GM21528 (cell line): Measurements from ENCODE around the gene MRPL55.

ENCODE experiments used
- ATAC-seq: cut with Tn5 transposase; IDR thresholded peaks from one replicate; pipeline ENCODE4 v1.9.1; 2021; ENCODE audit warnings: mild to moderate bottlenecking, moderate library complexity; ENCODE audit not compliant: unreplicated experiment, low FRiP score

MRPL55 gene

GRCh38 chr1:228073857-228074545 lies 35.1 kb downstream of the MRPL55 start:
- ATAC-seq = no peak

DNA sequence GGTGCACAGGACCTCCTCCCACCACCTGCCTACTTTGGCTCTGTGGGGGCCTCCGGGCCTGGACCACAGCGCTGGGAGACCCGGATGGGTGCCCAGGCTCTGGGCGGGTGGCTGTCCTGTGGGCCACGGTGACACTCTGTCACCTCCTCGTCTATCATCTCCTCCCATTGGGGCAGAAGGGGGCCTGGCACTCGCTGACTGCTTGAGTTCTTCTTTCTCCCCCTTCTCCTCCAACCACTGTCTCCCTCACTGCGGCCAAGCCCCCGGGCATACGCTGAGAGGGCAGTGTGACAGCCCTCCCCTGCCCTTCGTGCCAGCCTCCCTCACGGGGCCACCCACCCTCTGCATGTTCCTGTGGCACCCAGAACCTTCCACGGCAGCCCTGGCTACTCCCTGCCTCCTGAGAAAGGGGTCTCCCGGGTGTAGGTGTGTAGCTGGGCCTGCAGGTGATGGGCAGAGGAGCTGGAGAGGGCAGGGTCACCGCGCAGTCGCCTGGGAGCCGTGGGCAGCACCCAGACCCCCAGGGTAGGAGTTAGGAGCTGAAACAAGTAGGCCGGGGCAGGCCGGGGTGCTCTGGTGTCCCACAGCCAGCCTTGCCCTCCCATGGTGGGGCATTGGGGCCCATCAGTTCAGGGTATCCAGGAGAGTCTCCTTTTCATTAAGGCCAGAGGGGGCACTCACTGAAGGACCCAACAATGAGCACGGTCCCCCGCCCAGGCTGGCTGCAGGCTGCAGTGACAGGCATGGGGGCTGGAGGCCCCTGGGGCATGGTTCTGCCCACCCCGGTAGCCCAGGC lies 35.8 kb downstream of the MRPL55 start:
- no peak for ATAC-seq

DNA sequence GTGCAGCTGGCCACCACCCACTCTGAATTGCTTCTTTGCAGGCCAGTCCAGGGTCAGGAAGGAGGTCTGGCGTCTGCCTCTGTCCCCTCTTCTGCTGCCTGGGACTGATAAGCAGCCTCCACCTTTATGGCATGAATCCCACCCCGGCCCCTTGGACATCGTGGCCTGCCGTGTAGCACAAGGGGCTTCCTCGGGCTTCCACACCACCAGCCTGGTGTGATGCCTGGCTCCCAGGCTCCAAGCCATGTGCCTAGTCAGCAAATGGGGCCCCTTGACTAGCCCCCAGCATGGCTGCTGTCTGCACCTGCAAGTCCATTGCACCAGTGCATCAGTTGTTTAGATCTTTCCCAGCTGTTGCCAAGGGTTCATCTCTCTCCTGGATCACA lies 36.4 kb downstream of the MRPL55 start:
- no peak for ATAC-seq

DNA sequence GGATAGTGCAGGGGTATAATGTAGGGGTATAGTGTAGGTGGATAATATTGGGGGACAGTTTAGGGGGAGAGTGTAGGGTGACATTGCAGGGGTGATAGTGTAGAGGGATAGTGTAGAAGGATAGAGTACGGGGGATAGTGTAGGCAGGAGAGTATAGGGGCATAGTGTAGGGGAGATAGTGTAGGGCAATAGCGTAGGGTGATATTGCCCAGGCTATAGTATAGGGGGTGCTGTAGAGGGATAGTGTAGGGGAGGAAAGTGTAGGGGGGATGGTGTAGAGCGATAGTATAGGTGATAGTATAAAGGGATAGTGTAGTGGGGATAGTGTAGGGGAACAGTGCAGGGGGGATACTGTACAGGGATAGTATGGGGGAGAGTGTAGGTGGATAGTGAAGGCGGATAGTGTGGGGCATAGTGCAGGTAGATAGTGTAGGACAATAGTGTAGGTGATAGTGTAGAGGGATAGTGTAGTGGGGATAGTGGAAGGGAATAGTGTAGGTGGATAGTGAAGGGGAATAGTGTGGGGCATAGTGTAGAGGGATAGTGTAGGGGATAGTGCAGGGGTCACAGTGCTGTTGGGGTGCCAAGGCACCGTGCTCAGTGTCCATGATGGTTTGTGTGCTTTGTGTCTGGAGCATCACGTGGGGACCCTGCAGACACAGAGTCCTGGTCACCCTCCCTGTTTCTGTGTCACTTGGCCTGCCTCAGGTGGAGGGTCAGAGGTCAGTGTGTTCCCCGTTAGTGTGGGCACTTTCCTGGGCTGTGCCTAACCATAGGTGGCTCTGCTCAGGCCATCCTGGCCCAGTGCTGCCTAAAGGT lies 37.1 kb downstream of the MRPL55 start:
- no peak for ATAC-seq

DNA sequence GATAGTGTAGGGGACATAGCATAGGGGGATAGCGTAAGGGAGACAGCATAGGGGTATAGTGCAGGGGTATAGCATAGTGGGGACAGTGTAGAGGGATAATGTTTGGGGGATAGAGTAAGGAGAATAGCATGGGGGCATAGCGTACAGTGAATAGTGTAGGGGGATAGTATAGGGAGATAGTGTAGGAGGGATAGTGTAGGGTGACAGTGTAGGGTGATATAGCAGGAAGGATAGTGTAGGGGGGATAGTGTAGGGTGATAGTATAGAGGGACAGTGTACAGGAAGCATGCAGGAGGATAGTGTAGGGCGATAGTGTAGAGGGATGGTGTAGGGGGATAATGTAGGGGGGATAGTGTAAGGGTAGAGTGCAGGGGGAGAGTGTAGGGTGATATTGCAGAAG lies 38.2 kb downstream of the MRPL55 start:
- ATAC-seq = no peak

GRCh38 chr1:228070173-228070572 lies 38.9 kb downstream of the MRPL55 start:
- ATAC-seq = no peak

DNA sequence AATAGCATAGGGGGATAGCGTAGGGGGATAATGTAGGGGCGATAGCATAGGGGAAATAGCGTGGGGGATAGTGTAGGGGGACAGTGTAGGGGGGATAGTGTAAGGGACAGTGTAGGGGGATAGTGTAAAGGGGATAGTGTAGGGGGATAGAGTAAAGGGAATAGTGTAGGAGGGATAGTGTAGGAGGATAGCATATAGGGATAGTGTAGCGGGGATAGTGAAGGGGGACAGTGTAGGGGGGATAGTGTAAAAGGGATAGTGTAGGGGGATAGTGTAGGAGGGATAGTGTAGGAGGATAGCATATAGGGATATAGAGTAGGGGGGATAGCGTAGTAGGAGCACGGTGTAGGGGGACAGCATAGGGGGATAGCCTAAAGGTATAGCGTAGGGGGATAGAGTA lies 40.7 kb downstream of the MRPL55 start:
- ATAC-seq = no peak

DNA sequence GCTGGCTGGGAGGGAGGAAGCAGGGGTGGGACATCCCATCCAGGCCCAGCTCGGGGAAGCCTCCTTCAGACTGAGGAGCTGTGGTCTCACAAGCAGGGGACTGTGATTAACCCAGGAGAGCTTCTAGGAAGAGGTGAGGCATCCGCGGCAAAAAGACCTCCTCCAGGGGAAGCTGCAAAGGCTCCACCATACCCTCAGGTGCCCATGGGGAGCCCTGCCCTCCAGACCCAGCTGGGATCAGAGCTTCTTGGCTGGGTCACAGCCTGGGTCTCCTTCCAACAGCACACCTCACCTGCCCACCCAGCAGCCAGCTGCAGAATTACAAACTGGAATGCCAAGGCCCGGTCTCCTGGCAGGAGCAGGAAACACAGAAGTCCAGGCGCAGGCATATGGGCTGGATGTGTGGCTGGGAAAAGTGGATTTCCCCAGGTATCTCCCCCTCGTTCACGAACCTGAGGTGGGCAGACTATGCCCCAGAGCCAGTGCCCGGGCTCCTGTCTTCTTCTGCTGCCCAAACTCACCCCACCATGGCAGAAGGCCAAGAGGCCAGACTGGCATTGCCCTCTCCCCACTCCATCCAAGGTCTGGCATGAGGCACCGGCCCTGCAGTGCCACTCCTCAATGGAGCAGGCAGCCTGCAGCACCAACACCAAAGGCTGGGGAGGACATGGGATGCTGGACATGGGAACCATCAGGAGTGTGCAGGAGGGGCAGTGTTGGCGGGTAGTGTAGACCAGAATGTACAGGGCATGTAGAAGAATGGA lies 42.0 kb downstream of the MRPL55 start:
- ATAC-seq = no peak

DNA sequence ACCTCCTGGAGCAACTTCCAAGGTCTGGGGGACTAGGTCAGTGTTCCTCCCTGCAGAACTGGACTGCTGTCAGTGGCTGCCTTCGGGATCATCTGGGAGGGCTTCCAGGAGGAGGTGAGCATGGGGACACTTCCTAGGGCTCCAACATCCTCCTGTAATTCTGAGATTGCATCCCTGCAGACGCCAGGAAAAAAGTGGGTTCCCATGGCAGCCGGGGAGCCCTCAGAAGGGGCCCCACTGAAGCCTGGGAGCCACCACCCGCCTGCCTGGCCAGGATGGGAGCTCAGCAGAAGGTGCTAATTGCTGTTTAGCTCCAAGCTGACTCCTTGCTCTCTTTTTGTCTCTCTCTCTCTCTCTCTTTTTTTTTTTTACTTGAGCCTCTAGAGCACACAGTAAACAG lies 42.7 kb downstream of the MRPL55 start:
- no peak for ATAC-seq

DNA sequence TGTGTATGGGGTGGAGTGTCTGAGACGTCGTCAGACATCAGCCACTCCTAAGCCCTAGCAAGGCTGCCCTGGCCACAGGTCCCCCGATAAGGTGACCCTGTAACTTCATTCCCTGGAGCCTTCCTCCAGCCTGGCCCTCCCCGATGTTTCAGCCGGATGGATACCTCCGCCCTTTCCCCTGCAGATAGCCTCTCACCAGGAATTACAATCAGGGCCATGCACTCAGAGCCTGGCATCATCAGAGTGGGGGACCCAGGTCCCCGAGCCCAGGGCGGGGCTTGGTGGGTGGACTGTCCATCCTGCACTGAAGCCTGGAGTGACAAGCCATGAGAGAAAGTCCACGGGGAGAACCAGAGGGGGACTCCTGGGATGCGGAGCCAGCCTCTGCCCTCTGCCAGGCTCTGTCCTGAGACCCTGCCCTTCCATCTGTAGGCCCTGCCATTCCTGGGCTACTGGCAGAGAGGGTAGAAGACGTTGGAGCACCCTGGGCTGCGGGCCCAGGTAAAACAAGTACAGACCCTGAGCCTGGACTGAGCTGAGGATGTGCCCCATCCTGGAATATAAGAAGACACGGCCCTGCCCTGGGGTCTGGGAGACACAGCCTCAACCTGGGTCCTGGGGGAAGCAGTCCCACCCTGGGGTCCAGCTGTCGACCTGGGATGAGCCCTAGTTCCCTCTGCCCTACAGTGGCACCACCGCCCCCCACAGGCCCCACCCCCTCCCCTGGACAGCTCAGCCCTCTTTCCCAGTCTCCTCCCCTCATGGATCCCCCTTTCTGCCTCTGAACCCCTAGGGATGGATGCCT lies 43.4 kb downstream of the MRPL55 start:
- ATAC-seq = no peak

- no peak for ATAC-seq
Measured at GRCh38 chr1:228064741-228065542, 44.2 kb downstream of the MRPL55 start.

GRCh38 chr1:228064296-228064695 lies 44.8 kb downstream of the MRPL55 start:
- ATAC-seq = no peak

DNA sequence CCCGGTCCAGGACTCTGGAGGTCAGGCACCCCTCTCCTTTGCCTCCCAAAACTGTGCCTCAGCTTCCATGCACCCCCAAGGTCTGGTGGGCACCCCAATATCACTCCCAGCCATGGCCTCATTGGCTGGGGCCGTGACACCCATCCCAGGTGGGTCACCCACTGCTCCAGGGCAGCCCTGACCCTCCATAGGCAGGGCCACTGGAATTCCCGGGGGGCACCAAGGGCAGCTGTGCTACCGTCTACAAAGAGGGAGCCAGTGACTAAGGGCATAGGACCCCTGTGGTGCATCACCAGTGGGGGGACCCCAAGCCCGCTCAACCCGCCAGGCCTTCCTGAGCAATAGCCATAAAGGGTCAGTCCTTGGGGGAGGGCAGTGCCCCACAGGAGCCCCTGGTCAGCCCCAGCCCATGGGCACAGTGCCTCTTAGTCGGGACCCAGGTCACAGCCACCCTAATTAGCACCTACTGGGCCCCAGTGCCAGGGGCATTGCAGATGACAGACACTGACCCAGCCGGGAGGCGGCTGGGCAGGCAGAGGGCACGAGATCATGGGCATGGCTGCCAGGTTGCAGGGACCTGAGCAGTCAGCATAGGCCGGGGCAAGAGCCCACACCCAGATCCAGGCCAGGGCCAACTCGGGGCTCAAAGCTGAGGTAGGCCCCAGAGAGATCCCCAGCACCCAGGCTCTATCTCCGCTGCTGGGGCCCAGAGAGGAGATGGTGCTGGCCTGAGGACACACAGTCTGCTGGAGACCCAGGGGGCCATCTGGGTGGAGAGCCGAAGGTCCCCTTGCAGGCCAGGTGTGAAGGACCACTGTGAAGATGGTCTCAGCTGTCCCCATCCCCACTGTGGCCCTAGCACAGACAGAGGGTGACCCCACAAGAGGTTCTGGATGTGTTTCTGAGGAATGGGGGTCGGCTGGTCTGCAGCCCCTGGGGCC lies 45.6 kb downstream of the MRPL55 start:
- ATAC-seq = no peak

DNA sequence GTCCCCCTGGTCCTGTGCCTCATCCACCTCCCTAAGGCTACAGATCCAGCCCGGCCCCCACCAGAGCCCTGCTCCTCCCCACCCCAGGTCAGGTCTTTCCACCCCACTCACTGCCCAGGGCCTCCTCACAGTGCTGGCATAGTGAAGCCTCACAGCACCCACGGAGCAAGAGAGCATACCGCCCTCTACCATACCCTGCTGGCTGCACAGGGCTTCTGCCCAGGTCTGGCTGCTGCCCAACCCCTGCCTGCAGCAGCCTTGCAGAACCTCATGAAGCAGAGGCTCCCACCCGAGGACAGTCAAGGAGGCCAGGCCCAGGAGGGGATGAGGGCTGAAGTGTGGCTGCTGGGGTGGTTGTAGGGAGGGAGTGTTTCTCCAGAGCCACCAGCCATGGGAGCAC lies 46.3 kb downstream of the MRPL55 start:
- no peak for ATAC-seq

- no peak for ATAC-seq
Measured at GRCh38 chr1:228062085-228062791, 46.9 kb downstream of the MRPL55 start.

DNA sequence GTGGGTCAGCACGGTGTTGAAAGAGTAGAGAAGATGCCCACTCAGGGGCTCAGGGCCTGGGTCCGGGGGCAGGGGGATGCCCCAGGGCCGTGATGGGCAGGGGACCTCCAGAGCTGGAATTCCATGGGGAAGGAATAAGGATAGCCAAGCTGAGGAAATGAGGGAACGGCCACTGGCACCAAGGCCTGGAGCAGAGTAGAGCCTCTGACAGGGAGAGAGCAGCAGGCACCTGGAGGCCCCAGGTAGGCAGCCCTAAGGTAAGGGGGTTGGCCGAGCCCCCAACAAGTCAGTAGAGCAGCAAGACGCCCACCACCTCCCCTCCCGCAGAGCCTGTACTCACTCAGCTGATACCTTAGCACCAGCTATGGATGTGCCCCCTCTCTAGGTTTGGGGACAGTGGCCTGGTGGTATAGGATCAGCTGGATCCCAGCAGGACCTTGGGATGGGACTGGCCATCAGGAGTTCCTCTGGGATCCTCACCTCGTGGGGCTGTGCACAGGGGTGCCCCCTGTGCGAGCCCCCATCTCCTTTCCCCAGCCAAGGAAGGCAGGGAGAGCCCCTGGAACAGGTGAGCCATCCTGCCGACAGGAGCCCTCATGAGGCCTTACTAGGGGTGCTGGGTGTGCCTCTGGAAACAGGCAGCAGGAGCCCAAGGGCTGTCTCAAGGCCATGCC lies 47.6 kb downstream of the MRPL55 start:
- no peak for ATAC-seq
